ENCODE results near the gene MAGI3.
"Not testable (repeated sequence)": the region's sequence is repeated elsewhere in the genome, so short reads cannot be mapped to it uniquely, and the experiment has no call there.

Gene MAGI3

DNA sequence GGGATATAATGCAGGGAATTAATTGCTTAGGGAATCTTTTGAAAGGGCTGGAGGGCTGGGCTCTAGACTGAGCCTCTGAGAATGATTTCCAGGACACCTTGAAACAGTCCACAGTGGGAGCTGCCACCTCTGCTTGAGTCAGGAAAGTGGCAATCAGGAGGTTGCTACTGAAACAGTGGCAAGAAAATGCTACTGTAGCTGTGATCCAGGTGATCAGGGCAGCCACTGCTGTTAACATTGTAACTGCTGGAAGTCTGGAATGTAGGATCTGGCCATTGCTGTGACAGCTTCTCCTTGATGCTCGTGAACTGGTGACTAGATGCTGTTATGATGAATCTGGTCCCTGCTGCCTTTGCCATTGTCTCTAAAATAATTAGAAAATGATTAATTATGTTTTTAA, 12.8 kb downstream of the MAGI3 start:
- no peak for DNase-seq (ENCODE audit: low read depth)
- no peak for TF ChIP-seq MYC (IDR thresholded peaks at IDR 0.05; ENCODE audit: low read depth, low read length)
- TF ChIP-seq POLR2A (IDR thresholded peaks at IDR 0.05; ENCODE audit: extremely low read depth, insufficient read length): no peak
- TF ChIP-seq, protein P1, sequence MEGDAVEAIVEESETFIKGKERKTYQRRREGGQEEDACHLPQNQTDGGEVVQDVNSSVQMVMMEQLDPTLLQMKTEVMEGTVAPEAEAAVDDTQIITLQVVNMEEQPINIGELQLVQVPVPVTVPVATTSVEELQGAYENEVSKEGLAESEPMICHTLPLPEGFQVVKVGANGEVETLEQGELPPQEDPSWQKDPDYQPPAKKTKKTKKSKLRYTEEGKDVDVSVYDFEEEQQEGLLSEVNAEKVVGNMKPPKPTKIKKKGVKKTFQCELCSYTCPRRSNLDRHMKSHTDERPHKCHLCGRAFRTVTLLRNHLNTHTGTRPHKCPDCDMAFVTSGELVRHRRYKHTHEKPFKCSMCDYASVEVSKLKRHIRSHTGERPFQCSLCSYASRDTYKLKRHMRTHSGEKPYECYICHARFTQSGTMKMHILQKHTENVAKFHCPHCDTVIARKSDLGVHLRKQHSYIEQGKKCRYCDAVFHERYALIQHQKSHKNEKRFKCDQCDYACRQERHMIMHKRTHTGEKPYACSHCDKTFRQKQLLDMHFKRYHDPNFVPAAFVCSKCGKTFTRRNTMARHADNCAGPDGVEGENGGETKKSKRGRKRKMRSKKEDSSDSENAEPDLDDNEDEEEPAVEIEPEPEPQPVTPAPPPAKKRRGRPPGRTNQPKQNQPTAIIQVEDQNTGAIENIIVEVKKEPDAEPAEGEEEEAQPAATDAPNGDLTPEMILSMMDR (IDR thresholded peaks at IDR 0.05; ENCODE audit: low read depth, low read length): no peak
- no peak overlapping the region for H3K4me3 ChIP-seq (ENCODE audit: low read depth, low read length)

DNA sequence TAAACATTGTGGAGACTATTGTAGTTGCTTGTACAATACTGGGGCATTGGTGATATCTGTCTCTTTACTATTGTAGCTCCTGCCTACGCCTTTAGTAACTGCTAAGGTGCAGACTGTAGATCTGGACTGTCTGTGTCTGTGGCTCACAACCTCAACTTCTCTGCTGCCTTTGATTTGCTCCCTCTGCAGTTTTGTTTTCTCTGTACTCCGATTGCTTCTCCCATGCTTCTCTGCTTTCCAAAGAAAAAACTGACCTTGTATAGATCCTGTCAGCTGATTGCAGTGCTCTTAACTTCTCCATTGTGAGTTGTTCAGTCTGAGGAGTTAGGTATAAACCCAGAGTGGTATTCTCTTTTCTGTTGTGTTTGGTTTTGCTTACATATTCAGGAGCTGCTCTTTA, 15.3 kb downstream of the MAGI3 start:
- H3K4me3 ChIP-seq (ENCODE audit: low read depth, low read length): no peak overlapping the region
- DNase-seq (ENCODE audit: low read depth): no peak
- TF ChIP-seq POLR2A (IDR thresholded peaks at IDR 0.05; ENCODE audit: extremely low read depth, insufficient read length): no peak
- no peak for TF ChIP-seq MYC (IDR thresholded peaks at IDR 0.05; ENCODE audit: low read depth, low read length)
- TF ChIP-seq, protein P1 (IDR thresholded peaks at IDR 0.05; ENCODE audit: low read depth, low read length): no peak
- TF ChIP-seq, protein P2, sequence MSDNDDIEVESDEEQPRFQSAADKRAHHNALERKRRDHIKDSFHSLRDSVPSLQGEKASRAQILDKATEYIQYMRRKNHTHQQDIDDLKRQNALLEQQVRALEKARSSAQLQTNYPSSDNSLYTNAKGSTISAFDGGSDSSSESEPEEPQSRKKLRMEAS (IDR thresholded peaks at IDR 0.05; ENCODE audit: low read depth, low read length): no peak

DNA sequence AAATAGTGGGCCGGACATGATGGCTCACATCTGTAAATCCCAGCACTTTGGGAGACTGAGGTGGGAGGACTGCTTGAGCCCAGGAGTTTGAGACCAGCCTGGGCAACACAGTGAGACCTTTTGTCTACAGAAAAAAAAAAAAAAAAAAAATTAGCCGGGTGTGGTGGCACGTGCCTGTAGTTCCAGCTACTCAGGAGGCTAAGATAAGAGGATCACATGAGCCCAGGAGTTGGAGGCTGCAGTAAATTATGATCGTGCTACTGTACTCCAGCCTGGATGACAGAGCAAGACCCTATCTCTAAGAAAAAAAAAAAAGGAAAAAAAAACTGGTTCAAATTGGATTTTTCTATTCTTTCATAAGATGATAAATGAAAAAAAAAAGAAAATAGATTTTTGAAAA, 15.8 kb downstream of the MAGI3 start:
- not testable (repeated sequence) for H3K4me3 ChIP-seq (ENCODE audit: low read depth, low read length); DNase-seq (ENCODE audit: low read depth)

DNA sequence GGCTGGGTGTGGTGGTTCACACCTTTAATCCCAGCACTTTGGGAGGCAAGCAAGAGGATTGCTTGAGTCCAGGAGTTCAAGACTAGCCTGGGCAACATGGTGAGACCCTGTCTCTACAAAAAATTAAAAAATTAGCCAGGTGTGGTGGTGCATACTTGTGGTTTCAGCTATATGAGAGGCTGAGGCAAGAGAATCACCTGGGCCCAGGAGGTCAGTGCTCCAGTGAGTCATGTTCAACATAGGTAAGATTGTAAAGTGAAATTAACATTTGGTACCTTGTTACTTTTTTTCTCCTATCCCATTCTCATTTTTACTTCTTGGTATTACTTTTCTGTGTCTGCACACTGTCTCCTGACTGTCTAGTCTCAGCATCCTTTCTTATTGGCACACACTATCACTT, 19.0 kb downstream of the MAGI3 start:
- DNase-seq (ENCODE audit: low read depth): no peak
- no peak overlapping the region for H3K4me3 ChIP-seq (ENCODE audit: low read depth, low read length)
- no peak for TF ChIP-seq POLR2A (IDR thresholded peaks at IDR 0.05; ENCODE audit: extremely low read depth, insufficient read length)

DNA sequence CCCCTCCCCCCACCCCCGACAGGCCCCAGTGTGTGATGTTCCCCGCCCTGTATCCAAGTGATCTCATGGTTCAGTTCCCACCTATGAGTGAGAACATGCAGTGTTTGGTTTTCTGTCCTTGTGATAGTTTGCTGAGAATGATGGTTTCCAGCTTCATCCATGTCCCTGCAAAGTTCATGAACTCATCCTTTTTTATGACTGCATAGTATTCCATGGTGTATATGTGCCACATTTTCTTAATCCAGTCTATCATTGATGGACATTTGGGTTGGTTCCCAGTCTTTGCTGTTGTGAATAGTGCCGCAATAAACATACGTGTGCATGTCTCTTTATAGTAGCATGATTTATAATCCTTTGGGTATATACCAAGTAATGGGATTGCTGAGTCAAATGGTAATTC, 21.7 kb downstream of the MAGI3 start:
- H3K4me3 ChIP-seq (ENCODE audit: low read depth, low read length); DNase-seq (ENCODE audit: low read depth): not testable (repeated sequence)

DNA sequence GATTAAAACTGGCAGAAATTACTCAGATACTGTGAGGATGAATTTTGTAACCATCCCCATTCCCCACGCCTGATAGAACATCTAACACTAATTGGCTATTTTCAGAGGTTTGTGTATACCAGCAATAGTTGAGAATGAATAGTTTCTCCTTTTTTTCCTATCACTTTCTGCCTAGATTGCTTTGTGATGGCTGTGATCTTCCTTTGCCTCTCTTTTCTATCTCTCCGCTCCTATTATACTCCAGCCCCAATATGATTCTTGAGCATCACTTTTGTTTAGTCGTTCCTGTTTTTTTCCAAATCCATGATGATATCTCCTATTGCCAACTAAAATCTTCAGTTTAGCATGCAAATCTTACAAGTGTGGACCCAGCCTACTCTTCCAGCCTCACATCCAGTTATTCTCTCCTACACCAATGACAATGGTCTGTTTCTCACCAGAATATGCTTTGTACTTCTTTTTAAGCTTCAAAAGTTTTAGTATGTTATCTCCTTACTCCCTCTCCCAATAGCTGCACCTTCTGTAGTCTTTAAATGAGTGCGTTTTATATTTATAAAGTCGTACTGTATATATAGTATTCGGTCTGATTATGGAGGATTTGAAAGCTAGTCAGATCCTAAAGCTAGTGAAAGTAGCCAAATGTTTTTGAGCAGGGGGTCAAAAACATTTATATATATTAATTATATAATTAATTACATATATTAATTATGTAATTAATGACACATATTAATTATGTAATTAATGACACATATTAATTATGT, 25.2 kb downstream of the MAGI3 start:
- peak; percentile 7 for DNase-seq (ENCODE audit: low read depth)
- H3K4me3 ChIP-seq (ENCODE audit: low read depth, low read length): no peak overlapping the region
- TF ChIP-seq MYC (IDR thresholded peaks at IDR 0.05; ENCODE audit: low read depth, low read length): no peak
- TF ChIP-seq, protein P1 (IDR thresholded peaks at IDR 0.05; ENCODE audit: low read depth, low read length): no peak
- no peak for TF ChIP-seq POLR2A (IDR thresholded peaks at IDR 0.05; ENCODE audit: extremely low read depth, insufficient read length)
- TF ChIP-seq, protein P2 (IDR thresholded peaks at IDR 0.05; ENCODE audit: low read depth, low read length): no peak

DNA sequence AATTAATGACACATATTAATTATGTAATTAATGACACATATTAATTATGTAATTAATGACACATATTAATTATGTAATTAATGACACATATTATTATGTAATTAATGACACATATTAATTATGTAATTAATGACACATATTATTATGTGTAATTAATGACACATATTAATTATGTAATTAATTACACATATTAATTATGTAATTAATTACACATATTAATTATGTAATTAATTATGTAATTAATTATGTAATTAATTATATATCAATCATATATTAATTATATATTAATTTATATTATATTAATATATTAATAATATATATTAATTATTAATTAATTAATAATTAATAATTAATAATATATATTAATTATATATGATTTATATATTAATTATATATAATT, 25.8 kb downstream of the MAGI3 start:
- H3K4me3 ChIP-seq (ENCODE audit: low read depth, low read length); DNase-seq (ENCODE audit: low read depth): not testable (repeated sequence)

DNA sequence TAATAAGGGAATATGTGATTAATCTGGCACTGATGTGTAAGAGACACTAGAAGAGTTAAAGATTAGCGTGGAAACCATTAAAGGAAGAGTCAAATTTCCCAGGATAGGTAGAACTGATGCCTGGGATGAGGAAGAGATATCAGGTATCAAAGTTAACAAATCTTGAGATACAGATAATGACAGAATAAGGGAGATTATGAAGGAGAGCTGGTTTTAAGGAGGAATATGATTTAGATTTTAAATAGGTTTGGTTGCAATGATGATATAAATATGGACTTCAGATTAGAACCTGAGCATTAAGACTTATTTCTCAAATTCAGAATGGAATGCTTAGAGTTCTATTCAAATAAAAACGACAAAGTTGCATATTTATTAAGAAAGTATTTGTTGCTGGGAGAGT, 26.2 kb downstream of the MAGI3 start:
- TF ChIP-seq, protein P2 (IDR thresholded peaks at IDR 0.05; ENCODE audit: low read depth, low read length): no peak
- TF ChIP-seq MYC (IDR thresholded peaks at IDR 0.05; ENCODE audit: low read depth, low read length) (no peak), POLR2A (IDR thresholded peaks at IDR 0.05; ENCODE audit: extremely low read depth, insufficient read length) (no peak)
- TF ChIP-seq, protein P1 (IDR thresholded peaks at IDR 0.05; ENCODE audit: low read depth, low read length): no peak
- no peak overlapping the region for H3K4me3 ChIP-seq (ENCODE audit: low read depth, low read length)
- DNase-seq (ENCODE audit: low read depth): peak; percentile 4
